GM12878 (cell line): ENCODE measurements around the gene ACTA2. TPM values are rescaled to one million over a fixed set of nuclear protein-coding genes. Genes with fewer than 3 reads are reported as not detected.

Source experiments
- ATAC-seq: fragments of 200-7000 bp; cut with Tn5 transposase; 3 replicates; pipeline ENCODE4 v1.9.1; 2020; ENCODE audit warnings: mild to moderate bottlenecking, moderate library complexity
- BruUV-seq: library from RNA; stranded (reverse); fragments of 400-500 nt; replicated peaks from 2 replicates; lab custom pipeline; 2021; lab: Mats Ljungman, UMichigan
- CTCF ChIA-PET: fragments of 300-600 bp; sonication (Branson Sonifier 250); formaldehyde crosslinking; extraction: SDS; loops from one replicate; lab custom pipeline; 2021; ENCODE audit warnings: inconsistent platforms; lab: Yijun Ruan, JAX
- POLR2A ChIA-PET: fragments of 350-600 bp; formaldehyde crosslinking; extraction: SDS; loops from one replicate; lab custom pipeline; 2021; ENCODE audit warnings: inconsistent platforms; lab: Charles Lee
- RAD21 ChIA-PET: fragments of 300-600 bp; sonication (Branson Sonifier 250); formaldehyde crosslinking; loops from one replicate; lab custom pipeline; 2023; ENCODE audit warnings: antibody characterized with exemption; ENCODE audit not compliant: unreplicated experiment; lab: Charles Lee
- SMC1A ChIA-PET: fragments of 300-600 bp; sonication (Branson Sonifier 250); formaldehyde crosslinking; loops from one replicate; lab custom pipeline; 2023; ENCODE audit not compliant: unreplicated experiment, uncharacterized antibody; lab: Charles Lee
- DNase-seq: peaks from one replicate; pipeline ENCODE4 v3.0.0-alpha.2; 2011; ENCODE audit warnings: low read depth, low spot score
- FAIRE-seq: peaks from 3 replicates; lab custom pipeline; 2011; peaks lifted over from hg19 to GRCh38; lab: Jason Lieb, UNC
- H2AFZ ChIP-seq: 2 replicates; pipeline ENCODE4 v1.6.0; 2011; ENCODE audit warnings: low read depth, low read length, control low read depth; ENCODE audit not compliant: control insufficient read depth
- H3K27ac ChIP-seq: 2 replicates; pipeline ENCODE4 v1.5.1; 2011; ENCODE audit warnings: control low read depth; ENCODE audit not compliant: control insufficient read depth, insufficient read depth
- H3K27me3 ChIP-seq, 2 experiments: replicated peaks in 1 of 2; 2 replicates each; pipeline versions ENCODE4 v1.6.0 to v1.6.1; 2011; ENCODE audit warnings: low read length in 1 of 2; ENCODE audit not compliant: control insufficient read depth in 2 of 2, insufficient read depth in 2 of 2
- H3K36me3 ChIP-seq, 2 experiments: 2 replicates each; pipeline ENCODE4 v1.5.1; 2011; ENCODE audit warnings: low read length in 1 of 2; ENCODE audit not compliant: control insufficient read depth in 2 of 2, insufficient read depth in 2 of 2
- H3K4me1 ChIP-seq: 2 replicates; pipeline ENCODE4 v1.6.1; 2011; ENCODE audit warnings: mild to moderate bottlenecking, low read length, moderate library complexity, mixed read lengths; ENCODE audit not compliant: control insufficient read depth, insufficient read depth
- H3K4me2 ChIP-seq: 2 replicates; pipeline ENCODE4 v1.6.0; 2011; ENCODE audit warnings: control low read depth; ENCODE audit not compliant: control insufficient read depth, insufficient read depth
- H3K4me3 ChIP-seq: fragments of 200-600 bp; sonication (generic); 2 replicates; pipeline ENCODE4 v1.5.1; 2016
- H3K79me2 ChIP-seq: 2 replicates; pipeline ENCODE4 v1.6.0; 2011; ENCODE audit warnings: low read length; ENCODE audit not compliant: control insufficient read depth, insufficient read depth
- H3K9ac ChIP-seq: 2 replicates; pipeline ENCODE4 v1.8.0; 2011; ENCODE audit warnings: low read length, control low read depth, mixed read lengths; ENCODE audit not compliant: control insufficient read depth, insufficient read depth
- H3K9me3 ChIP-seq: replicated peaks from 3 replicates; pipeline ENCODE4 v1.5.1; 2011; ENCODE audit warnings: mild to moderate bottlenecking, low read length; ENCODE audit not compliant: control insufficient read depth, insufficient read depth
- H4K20me1 ChIP-seq: 2 replicates; pipeline ENCODE4 v1.6.0; 2011; ENCODE audit not compliant: control insufficient read depth, insufficient read depth
- CBX5 ChIP-seq: sonication (generic); IDR thresholded peaks from 2 replicates; pipeline ENCODE4 v1.6.1; 2016; ENCODE audit warnings: low read depth, moderate library complexity, mild to moderate bottlenecking, inconsistent platforms
- CHD1 ChIP-seq: IDR thresholded peaks from 2 replicates; pipeline ENCODE4 v1.6.1; 2012; ENCODE audit warnings: low read depth, low read length, improper control_type of control experiment
- CREB1 ChIP-seq: IDR thresholded peaks from 2 replicates; pipeline ENCODE4 v1.6.1; 2012; ENCODE audit warnings: low read depth, mild to moderate bottlenecking, inconsistent platforms
- CREM ChIP-seq: IDR thresholded peaks from 2 replicates; pipeline ENCODE4 v1.6.1; 2014; ENCODE audit warnings: antibody characterized with exemption, low read depth
- DPF2 ChIP-seq: fragments of 450-650 bp; IDR thresholded peaks from 2 replicates; pipeline ENCODE4 v1.6.1; 2017; ENCODE audit warnings: mild to moderate bottlenecking
- E4F1 ChIP-seq: fragments of 450-650 bp; IDR thresholded peaks from 2 replicates; pipeline ENCODE4 v1.6.1; 2018; ENCODE audit warnings: borderline replicate concordance, mild to moderate bottlenecking; ENCODE audit not compliant: partially characterized antibody
- EED ChIP-seq: sonication (generic); IDR thresholded peaks from 2 replicates; pipeline ENCODE4 v1.6.1; 2016; ENCODE audit warnings: antibody characterized with exemption, low read depth
- IKZF2 ChIP-seq, 2 experiments: fragments of 450-650 bp; IDR thresholded peaks; 2 replicates each; pipeline ENCODE4 v1.6.1; 2017; ENCODE audit warnings: mild to moderate bottlenecking in 2 of 2, moderate library complexity in 2 of 2
- JUND ChIP-seq: IDR thresholded peaks from 2 replicates; pipeline ENCODE4 v1.6.1; 2012; ENCODE audit warnings: low read depth, mild to moderate bottlenecking, low read length, improper control_type of control experiment, moderate library complexity
- KAT2A ChIP-seq: conservative IDR thresholded peaks from 2 replicates; pipeline ENCODE4 v1.6.1; 2011; ENCODE audit warnings: low read depth, low read length; ENCODE audit not compliant: control insufficient read depth
- MEF2B ChIP-seq: fragments of 450-650 bp; IDR thresholded peaks from 2 replicates; pipeline ENCODE4 v1.6.1; 2018; ENCODE audit warnings: mild to moderate bottlenecking, moderate library complexity; ENCODE audit not compliant: partially characterized antibody, poor library complexity, severe bottlenecking
- MYC ChIP-seq: IDR thresholded peaks from 2 replicates; pipeline ENCODE4 v1.6.1; 2011; ENCODE audit warnings: mild to moderate bottlenecking, low read length, moderate library complexity, inconsistent platforms; ENCODE audit not compliant: insufficient read depth, insufficient replicate concordance, insufficient read length, severe bottlenecking
- POLR2AphosphoS5 ChIP-seq: IDR thresholded peaks from 2 replicates; pipeline ENCODE4 v1.6.1; 2011; ENCODE audit warnings: mild to moderate bottlenecking, low read length, inconsistent platforms
- YY1 ChIP-seq: IDR thresholded peaks from 2 replicates; pipeline ENCODE4 v1.6.1; 2011; ENCODE audit warnings: low read depth, mild to moderate bottlenecking, low read length
- ZBED1 ChIP-seq: IDR thresholded peaks from 2 replicates; pipeline ENCODE4 v1.6.1; 2016; ENCODE audit warnings: borderline replicate concordance
- ZNF207 ChIP-seq: fragments of 450-650 bp; IDR thresholded peaks from 2 replicates; pipeline ENCODE4 v1.6.1; 2014; ENCODE audit warnings: antibody characterized with exemption, mild to moderate bottlenecking, borderline replicate concordance
- ZNF274 ChIP-seq: IDR thresholded peaks from one replicate; pipeline ENCODE4 v1.8.0; 2011; ENCODE audit not compliant: insufficient read length, insufficient read depth
- WGBS: methylation state at CpG from one replicate; pipeline ENCODE4 v1.1.6; 2016; ENCODE audit warnings: low lambda C conversion rate; ENCODE audit not compliant: insufficient replicate concordance, insufficient coverage; ENCODE audit errors: missing lambda C conversion rate; 5-methylcytosine and 5-hydroxymethylcytosine counted together
- in situ Hi-C: fragments of 300-500 bp; cut with MboI; formaldehyde crosslinking; loops from 9 replicates; pipeline ENCODE4 v1.14.3; 2018; ENCODE audit warnings: mixed read lengths
- intact Hi-C: fragments of 100-400 bp; cut with micrococcal nuclease; formaldehyde crosslinking; loops from one replicate; pipeline ENCODE4 v1.14.2; 2022; ENCODE audit not compliant: unreplicated experiment
- polyA plus RNA-seq, 11 experiments: library from polyadenylated mRNA; depleted of rRNA in 4 of 11; unstranded in 6 of 11; stranded (reverse) in 5 of 11; fragments of >200 nt; fragmentation: Nextera tagmentation in 4 of 11; fragmentation: Illumina TruSeq in 1 of 11; extraction: Ambion mirVana in 4 of 11; extraction: Trizol in 1 of 11; gene quantifications; 1 replicate in 1 of 11; 2 replicates in 10 of 11; pipeline versions ENCODE4 v1.2.1 to v1.2.3, GENCODE V29; 2011 to 2016; ENCODE audit warnings: inconsistent platforms in 2 of 11, missing spikeins in 2 of 11, low read depth in 1 of 11
- total RNA-seq, 4 experiments: library from RNA; depleted of rRNA in 3 of 4; stranded (reverse); fragments of >200 nt in 3 of 4; fragmentation: Illumina TruSeq in 1 of 4; extraction: Trizol in 1 of 4; gene quantifications; 2 replicates each; pipeline versions ENCODE4 v1.2.1 to v1.2.3, GENCODE V29; 2013 to 2021

ACTA2 gene
- total and polyA plus RNA-seq, 10 of the 15 experiments (the other 5 are each of a cell fraction or from before 2014, with no cell fraction given), result 7.4 to 78.2 (median 32.4) TPM

- H3K27me3 ChIP-seq, result no peaks in the 10 kb centered on the region
- ATAC-seq (peak; percentile 89), DNase-seq (peak; percentile 94), FAIRE-seq (peak; percentile 90)
- no peaks in the 10 kb centered on the region for H3K9me3 ChIP-seq
- peaks cover 50% of the 10 kb centered on the region for H3K4me1 ChIP-seq
- SMC1A ChIA-PET, result interaction anchor here (0.6 to 8.4 kb wide), 25 partner anchors 9 to 467 kb away, joined by 3 to 329 read pairs (median 5); partner anchors contain the start of genes FAS and STAMBPL1
- H3K4me2 ChIP-seq, result peak overlapping the region; percentile 83
- no peaks in the 10 kb centered on the region for H4K20me1 ChIP-seq
- in situ Hi-C loops, result no loop called here
- peaks cover 46% of the 10 kb centered on the region for H3K79me2 ChIP-seq
- H3K27ac ChIP-seq, result peak overlapping the region; percentile 99
- peaks cover 0 to 4% of the 10 kb centered on the region in 2 experiments; a peak in 3 of 4 replicates for H3K36me3 ChIP-seq
- H3K4me3 ChIP-seq, result peak overlapping the region; percentile 26; the same call in 1 of the 2 replicates
- intact Hi-C loops, result loop anchor here (2.0 kb wide), 1 partner anchor 21 kb away; the partner anchor contains the start of gene STAMBPL1
- no TSS peak for BruUV-seq
- CTCF ChIA-PET, result interaction anchor here (0.7 to 6.6 kb wide), 18 partner anchors 10 to 518 kb away, joined by 3 to 116 read pairs (median 4); partner anchors contain the start of genes FAS and STAMBPL1
- RAD21 ChIA-PET, result interaction anchor here (0.8 to 7.9 kb wide), 10 partner anchors 14 to 92 kb away, joined by 3 to 249 read pairs (median 8); partner anchors contain the start of genes FAS and STAMBPL1
- peak overlapping the region; percentile 63 for H2AFZ ChIP-seq
- POLR2A ChIA-PET, result interaction anchor here (0.5 to 6.3 kb wide), 11 partner anchors 9 to 90 kb away, joined by 3 to 248 read pairs (median 6); partner anchors contain the start of genes FAS and STAMBPL1
- 0% methylated on average over 1 of the region's 1 CpG for WGBS
- peak overlapping the region; percentile 70 for H3K9ac ChIP-seq
- TF ChIP-seq ZNF274, result no peak
- no peak for TF ChIP-seq CBX5
- no peak for TF ChIP-seq YY1
- peak; percentile 29; the same call in 1 of the 2 replicates for TF ChIP-seq CREB1
- peak; percentile 100 for TF ChIP-seq DPF2
- TF ChIP-seq JUND, result peak; percentile 93
- peak; percentile 78 for TF ChIP-seq CREM
- no peak for TF ChIP-seq POLR2AphosphoS5
- TF ChIP-seq ZNF207, result no peak
- TF ChIP-seq MYC, result no peak
- TF ChIP-seq EED, result peak; percentile 50; the same call in 1 of the 2 replicates
- peak; percentile 88 for TF ChIP-seq MEF2B
- TF ChIP-seq CHD1, result no peak
- TF ChIP-seq E4F1, result no peak
- TF ChIP-seq KAT2A, result no peak
- TF ChIP-seq IKZF2 (IDR thresholded peaks at IDR 0.05), result peak; percentile 96
- TF ChIP-seq ZBED1, result peak; percentile 63; the same call in 1 of the 2 replicates
Measured at GRCh38 chr10:88901206-88901983, 51.2 kb downstream of the ACTA2 start.
